ENCODE measurements around the gene NUTF2. TPM values are rescaled to one million over a fixed set of nuclear protein-coding genes. Genes with fewer than 3 reads are reported as not detected.

Gene NUTF2
- total RNA-seq, 1 donor from 2014 or later: 219 TPM

DNA sequence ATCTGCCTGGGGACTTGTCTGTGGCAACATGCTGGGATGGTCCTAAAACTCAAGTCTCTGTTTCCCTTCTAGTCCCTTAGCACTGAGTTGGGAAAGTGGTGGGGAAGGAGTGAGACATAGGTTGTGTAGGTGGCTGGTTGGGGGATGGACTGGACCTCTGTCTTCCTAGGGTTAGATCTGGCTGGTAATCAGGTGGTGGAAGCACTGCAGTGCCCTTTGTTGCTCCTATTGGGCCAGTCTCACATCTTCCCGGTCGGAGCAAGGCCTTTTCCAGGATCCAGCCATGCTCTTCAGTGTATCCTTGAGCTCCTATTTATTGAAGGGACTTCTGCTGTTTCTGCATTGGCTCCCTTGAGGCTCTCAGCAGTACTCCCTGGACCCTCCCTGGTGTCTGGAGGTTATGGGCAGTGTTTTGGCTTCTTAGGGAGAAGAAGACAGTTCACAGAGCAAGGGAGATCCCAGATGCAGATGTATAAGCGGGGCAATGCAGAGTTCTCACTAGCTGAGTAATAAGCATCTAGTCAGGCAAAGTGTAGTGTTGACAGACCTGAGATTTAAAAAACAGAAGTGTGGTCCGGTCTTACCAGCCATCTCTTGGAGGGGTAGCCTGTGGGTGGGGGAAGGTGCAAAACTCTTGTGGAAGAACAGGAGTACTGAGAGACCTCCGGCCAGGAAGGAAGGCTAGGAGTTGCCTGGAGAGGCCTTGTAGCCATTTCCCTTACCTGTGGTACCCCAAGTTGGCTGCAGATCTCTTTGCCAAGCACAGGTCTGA is 1.3 kb upstream of the NUTF2 start:
- TF ChIP-seq, protein P1, sequence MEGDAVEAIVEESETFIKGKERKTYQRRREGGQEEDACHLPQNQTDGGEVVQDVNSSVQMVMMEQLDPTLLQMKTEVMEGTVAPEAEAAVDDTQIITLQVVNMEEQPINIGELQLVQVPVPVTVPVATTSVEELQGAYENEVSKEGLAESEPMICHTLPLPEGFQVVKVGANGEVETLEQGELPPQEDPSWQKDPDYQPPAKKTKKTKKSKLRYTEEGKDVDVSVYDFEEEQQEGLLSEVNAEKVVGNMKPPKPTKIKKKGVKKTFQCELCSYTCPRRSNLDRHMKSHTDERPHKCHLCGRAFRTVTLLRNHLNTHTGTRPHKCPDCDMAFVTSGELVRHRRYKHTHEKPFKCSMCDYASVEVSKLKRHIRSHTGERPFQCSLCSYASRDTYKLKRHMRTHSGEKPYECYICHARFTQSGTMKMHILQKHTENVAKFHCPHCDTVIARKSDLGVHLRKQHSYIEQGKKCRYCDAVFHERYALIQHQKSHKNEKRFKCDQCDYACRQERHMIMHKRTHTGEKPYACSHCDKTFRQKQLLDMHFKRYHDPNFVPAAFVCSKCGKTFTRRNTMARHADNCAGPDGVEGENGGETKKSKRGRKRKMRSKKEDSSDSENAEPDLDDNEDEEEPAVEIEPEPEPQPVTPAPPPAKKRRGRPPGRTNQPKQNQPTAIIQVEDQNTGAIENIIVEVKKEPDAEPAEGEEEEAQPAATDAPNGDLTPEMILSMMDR (conservative IDR thresholded peaks at IDR 0.05; ENCODE audit: low read depth, low read length): no peak

DNA sequence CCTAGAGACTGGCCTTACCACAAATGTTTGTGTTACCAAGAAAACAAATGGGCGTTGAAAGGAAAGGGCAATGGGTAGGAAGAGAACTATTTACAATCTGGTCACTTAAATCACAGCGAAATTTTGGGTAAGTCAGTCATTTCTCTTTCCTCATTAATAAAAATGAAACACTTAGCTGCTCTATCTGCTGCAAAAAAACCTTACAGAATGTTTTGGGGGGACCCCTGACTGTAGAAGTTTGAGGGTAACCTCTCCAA is 742 bp upstream of the NUTF2 start:
- peak overlapping the region; percentile 99 for H3K4me3 ChIP-seq (ENCODE audit: low read depth, low read length)
- DNase-seq (ENCODE audit: low read depth): no peak
- TF ChIP-seq, protein P1 (conservative IDR thresholded peaks at IDR 0.05; ENCODE audit: low read depth, low read length): no peak

More for the DNA sequence above, 1.3 kb upstream of the NUTF2 start:
- H3K4me3 ChIP-seq (ENCODE audit: low read depth, low read length): peak overlapping the region; percentile 99
- no peak for DNase-seq (ENCODE audit: low read depth)

DNA sequence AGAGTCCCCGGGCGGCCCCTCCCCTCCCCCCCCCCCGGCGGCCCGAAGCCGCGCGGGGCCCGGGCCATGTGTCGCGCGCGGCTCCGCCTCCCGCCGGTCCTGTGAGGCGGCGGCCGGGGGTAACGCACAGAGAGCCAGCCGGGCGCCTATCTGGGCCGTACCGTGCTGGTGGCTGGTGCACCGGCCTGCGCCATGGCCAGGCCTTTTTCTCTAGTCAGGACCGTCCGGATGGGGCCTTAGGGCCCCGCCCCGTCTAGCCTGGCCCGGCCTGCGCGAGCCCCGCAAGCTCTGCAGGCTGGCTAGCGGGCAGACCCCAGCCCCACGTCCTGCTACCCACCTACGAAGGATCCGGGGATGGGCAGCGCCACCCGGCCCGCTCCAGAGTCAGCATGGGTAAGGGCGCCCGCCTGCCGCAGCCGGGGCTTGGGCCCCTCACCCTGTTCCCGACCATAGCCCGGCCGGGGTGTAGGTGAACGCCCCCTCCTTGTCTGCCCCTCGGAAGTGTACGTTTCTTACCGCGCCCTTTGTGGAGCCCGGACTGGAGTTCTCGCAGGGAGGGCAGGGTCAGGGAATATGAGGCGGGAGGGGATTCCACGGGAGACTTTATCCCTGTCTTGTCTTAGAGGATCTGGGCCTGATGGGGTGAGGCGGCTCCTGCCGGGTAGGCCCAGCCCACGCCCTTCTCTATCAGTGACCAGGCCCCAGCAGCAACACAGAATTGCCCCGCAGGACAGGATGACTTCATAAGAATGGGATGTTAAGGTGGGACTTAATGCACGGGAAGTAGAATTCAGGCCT is 530 bp downstream of the NUTF2 start, which contains the start of gene CENPT:
Gene CENPT (minus strand): TSS at position 630 of the 798 bp plus-strand sequence. CDS start 13,834 bp downstream, outside the sequence.
- TF ChIP-seq, protein P1 (conservative IDR thresholded peaks at IDR 0.05; ENCODE audit: low read depth, low read length): no peak
- no peak for DNase-seq (ENCODE audit: low read depth)
- peak within 1 kb of the TSS; percentile 99 for H3K4me3 ChIP-seq (ENCODE audit: low read depth, low read length)

DNA sequence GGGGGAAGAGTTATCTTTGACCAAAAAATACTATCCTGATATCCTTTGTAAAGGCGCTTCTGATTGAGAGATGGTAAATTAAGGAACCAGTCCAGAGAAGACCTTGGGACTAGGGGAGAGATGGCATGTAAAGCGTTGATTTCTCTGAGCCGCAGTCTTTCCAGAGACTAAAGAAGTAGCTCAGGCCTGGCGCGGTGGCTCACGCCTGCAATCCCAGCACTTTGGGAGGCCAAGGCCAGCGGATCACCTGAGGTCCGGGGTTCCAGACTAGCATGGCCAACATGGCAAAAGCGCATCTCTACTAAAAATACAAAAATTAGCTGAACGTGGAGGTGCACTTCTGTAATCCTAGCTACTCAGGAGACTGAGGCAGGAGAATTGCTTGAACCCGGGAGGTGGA is 1.4 kb downstream of the NUTF2 start:
- H3K4me3 ChIP-seq (ENCODE audit: low read depth, low read length): peak overlapping the region; percentile 99
- TF ChIP-seq, protein P1 (conservative IDR thresholded peaks at IDR 0.05; ENCODE audit: low read depth, low read length): no peak
- DNase-seq (ENCODE audit: low read depth): no peak

DNA sequence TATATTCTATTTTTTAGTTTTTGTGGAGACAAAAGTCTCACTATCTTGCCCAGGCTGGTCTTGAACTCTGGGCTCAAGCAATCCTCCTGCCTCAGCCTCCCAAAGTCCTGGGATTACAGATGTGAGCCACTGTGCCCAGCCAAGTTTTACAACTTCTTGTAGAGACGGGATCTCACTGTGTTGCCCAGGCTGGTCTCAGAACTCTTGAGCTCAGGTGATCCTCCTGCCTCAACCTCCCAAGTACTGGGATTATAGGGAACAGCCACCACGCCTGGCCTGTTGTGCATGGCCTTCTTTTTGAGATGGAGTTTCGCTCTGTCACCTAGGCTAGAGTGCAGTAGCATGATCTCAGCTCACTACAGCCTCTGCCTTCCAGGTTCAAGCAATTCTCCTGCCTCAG is 6.9 kb downstream of the NUTF2 start:
- no peak overlapping the region for H3K4me3 ChIP-seq (ENCODE audit: low read depth, low read length)
- TF ChIP-seq, protein P1 (conservative IDR thresholded peaks at IDR 0.05; ENCODE audit: low read depth, low read length): no peak
- DNase-seq (ENCODE audit: low read depth): no peak

DNA sequence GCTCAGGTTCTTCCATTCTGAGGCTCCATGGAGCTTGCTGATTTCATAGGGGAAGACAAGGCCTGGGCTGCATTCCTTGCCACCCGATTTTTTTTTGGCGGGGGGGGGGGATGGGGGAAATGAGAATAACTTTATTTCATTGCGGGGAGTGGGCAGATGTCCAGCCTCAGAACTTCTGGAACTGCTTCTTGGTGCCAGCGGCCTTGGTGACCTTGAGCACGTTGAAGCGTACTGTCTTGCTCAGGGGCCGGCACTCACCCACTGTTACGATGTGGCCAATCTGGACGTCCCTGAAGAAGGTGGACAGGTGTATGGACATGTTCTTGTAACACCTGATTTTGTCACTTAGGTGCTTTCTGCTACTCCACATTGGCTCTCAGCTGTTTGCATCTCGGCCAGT is 9.1 kb downstream of the NUTF2 start:
- H3K4me3 ChIP-seq (ENCODE audit: low read depth, low read length): no peak overlapping the region
- TF ChIP-seq, protein P1 (conservative IDR thresholded peaks at IDR 0.05; ENCODE audit: low read depth, low read length): no peak
- no peak for DNase-seq (ENCODE audit: low read depth)
